ENCODE data around the gene TNK2.
"Not testable (repeated sequence)": the region's sequence is repeated elsewhere in the genome, so short reads cannot be mapped to it uniquely, and the experiment has no call there.

TNK2 gene

DNA sequence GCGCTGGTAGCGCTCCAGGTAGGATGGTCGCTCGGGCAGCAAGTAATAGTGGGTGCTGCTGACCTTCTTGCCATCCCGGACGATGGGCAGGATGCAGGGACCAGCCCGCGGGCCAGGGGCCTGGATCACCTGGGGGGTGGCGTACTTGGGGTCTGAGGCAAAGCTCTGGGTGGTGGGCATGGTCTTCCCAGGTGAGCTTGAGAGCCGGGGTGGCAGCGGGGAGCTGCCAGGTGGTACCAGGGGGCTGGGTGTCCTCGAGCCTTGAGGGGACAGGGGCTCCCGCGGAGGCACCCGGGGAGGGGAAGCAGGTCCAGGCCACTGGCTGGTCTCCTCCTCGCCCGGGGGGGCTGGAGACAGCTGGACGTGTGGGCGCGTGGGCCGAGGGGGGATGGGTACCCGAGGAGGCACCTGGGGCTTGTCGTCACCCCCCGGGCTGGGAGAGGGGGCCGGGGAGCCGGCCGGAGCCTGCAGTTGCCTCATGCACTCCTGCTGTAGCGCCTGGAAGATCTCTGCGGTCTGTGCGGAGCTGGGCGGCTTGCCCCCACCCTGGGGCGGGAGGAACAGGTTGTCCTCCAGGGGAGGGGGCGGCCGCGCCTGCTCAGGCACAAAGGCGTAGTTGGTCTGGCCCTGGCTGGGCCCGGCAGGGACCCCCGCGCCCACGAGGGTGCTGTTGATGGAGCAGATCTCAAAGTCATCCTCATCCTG lies 40.6 kb downstream of the TNK2 start:
- DNase-seq, result no peak

DNA sequence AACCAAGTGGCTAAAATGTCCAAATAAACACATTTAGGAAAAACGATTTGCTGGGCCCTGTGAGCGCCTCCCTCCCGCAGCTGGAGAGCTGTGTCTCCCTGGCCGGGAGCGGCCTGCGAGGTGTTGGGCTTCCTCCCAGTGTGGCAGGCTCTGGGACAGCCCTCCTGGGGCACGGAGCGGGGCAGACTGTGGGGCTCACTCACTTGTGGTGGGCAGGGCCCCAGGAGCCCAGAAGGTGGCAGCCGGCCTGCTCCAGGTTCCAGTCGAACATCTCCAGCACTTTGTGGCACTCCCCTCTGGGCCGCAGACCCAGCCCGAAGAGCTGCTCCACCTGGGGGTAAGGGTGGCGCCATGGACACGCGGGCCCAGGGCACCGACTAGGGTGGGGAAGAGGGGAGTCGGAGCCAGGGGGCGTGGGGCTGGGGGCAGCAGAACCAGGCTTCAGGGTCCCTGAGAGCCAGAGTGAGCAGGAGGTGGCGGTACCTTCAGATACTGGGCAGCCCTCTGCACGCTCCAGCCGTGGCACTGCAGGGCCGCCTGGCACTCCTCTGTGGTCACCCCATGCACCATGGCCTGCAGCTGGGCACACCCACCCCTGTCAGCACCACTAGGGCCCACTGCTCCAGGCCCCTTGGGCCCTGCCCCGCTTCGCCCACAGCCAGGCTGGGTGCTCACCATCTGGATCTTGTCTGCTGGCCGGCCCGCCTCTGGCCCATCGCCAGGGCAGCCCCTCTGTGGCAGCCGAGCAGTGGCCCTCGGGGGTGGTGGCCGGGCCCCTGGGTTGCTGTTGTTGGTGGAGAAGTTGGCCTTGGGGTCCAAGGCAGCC lies 41.5 kb downstream of the TNK2 start:
- DNase-seq, result no peak

DNA sequence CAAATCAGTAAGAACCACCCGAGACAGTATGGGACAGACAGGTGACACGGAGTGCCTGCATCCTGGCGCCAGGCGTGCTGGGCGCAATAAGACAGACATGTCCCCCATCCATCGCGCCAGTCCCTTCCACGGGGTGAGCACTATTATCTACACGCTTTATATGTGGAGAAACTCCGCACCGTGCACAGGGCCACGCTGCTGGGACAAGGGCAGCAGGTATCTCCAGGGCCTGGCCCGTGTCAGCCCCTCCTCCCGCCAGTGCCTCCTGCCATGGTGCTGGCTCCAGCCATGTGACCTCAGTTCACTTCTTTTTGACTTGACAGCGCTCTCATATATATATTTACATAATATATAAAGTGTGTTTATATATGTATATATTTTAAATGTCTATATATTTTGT lies 42.6 kb downstream of the TNK2 start:
- no peak for DNase-seq

DNA sequence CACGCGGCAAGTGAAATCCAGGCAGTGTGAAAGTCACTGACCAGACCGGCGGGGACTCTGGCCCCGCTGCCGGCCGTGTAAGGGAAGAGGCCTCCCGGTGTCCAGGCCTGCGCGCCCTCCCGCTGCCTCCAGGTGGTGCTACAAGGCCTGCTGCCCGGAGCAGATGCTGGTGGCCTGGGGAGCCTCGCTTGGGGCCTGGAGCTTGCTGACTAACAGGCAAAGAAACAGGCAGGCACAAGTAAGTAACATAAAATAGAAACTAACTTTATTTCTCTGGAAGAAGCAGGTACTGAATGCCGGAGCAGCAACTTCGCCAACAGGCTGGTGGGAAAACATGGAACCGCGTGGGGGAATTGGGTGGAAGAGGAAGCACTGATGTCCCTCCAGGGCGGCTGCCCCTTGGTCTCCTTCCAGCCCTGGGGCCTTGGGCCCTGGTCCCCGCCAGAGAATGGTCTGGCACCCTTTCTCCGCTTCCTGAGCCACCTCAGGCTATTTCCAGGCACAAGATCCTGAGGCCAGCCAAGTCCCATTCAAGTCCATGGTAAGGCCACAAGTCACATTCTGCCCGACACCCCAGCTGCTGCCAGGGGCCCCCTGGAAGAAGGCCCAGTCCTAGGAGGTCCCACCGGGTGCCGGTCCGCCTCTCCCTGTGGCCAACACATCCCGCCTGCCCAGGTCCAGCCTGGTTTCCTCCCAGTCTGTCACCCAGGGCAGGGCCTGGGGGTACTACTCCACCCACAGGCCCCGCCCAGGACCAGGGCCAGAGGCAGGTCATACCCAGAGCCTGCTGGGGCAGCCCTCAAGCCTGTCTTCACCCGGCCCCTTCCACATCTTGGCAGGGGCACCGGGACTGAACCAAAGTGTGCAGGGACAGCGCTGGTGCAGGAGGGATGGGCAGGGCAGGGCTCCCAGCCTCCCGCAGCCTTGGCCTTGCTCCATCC lies 45.0 kb downstream of the TNK2 start:
- DNase-seq, result peak; percentile 68

DNA sequence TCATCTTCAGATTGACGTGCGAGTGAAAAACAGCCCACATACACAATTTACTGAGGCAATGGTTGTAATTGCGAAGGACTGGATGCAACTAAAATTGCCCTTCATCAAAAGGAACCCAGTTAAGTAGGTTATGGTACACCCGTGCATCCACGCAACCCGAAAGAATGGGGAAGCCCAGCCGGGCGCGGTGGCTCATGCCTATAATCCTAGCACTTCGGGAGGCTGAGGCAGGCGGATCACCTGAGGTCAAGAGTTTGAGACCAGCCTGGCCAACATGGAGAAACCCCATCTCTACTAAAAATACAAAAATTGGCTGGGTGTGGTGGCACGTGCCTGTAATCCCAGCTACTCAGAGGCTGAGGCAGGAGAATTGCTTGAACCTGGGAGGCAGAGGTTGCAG lies 46.0 kb downstream of the TNK2 start:
- not testable (repeated sequence) for DNase-seq

DNA sequence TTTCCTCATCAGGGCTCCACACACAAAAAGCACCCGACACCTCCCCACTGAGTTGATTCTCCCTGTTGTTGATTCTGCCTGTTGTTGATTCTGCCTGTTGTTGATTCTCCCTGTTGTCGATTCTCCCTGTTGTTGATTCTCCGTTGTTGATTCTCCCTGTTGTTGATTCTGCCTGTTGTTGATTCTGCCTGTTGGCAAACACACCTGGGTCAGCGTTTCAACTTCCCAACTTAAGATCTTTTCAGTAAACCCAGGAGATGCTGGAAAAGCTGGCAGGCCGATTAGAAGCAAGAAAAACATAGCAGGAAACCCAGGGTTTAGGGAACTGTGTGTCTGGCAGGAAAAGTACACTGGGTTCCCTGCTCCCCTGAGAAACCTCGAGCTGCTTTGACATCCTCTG lies 47.9 kb downstream of the TNK2 start:
- no peak for DNase-seq

DNA sequence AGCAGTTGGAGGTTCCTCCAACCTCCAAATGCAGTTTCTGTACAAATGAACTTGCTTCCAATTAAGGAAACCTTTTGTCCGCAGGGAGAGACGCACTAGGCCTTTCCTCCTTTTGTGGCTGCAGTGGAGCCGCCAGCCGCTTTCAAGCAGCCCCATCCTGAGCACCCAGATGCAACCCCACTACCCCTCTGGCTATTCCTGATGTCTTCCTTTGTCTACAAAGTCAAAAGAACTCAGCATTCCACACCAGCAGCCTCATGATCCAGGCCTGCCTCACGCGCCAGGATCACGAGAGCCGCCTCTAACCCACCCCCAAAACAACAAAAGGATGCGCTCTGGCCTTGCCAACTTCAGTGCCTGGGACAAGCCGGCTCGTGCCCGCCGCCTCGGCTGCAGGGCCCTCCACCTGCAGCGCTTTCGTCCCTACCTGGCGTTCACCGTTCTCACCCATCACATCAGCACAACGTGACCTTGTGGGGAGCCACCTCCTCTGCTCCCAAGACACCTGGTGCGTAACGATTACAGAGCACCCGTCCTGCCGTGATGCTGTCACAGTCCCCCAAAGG lies 48.4 kb downstream of the TNK2 start:
- no peak for DNase-seq

DNA sequence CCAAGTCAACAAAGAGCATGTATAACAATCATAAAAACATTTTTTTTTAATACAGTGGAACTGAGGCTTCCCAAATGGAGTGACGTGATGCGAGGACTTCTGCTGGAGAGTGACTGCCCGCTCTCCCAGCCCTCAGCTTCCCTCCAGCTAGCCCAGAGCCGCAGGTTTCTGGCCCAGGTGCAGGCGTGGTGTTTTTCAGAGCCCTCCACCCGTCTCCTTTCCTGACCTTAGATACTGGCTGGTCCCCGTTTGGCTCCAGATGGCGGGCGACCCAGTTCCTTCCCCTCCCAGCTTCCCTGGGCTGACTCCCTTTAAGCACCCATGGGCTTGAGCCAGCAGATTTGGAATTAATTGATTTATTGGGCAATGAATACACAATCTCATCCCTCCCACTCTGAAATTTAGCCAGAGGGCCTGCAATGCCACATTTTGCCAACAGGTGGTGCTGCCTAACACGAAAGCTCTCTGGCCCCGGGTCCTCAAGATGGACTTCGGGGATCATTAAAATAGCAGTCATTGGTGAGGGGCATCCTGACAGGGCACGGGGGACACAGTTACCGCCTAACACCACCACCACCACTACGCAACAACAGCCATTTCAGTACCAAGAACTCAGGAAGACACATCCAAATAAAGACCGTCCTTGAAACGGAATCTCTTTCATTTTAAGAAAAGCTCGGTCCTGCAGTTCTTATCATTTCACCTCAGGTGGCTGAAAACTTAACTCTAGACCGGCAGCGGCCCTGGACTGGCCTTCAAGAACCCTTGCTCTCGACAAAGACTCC lies 49.1 kb downstream of the TNK2 start:
- peak; percentile 81 for DNase-seq

DNA sequence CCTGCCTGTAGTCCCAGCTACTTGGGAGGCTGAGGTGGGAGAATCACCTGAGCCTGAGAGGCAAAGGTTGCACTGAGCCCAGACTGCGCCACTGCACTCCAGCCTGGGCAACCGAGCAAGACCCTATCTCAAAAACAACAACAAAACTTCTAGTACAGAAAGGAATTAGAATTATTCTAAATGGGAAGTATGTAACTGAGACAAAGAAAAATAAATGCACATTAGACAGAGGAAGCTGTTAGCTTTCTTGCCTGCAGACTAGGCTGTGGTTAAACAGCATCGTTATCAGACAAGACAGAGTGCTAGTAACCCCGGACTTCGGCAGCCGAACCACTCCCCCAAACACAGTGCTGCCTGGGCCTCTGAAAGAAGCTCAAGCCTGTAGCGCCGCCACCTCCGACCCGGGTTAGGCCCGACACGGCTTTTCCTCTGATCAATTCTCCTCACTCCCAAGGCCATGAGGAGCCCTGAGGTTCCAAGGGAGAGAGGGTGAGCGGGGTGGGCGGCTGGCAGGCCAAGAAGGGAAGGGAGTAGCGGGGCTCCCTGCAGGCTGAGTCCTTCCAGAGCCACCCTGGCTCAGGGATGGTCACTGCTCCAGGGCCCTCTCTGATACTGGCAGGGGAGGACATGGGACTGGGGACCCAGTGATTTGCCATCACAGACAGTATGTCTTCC lies 51.8 kb downstream of the TNK2 start:
- no peak for DNase-seq

DNA sequence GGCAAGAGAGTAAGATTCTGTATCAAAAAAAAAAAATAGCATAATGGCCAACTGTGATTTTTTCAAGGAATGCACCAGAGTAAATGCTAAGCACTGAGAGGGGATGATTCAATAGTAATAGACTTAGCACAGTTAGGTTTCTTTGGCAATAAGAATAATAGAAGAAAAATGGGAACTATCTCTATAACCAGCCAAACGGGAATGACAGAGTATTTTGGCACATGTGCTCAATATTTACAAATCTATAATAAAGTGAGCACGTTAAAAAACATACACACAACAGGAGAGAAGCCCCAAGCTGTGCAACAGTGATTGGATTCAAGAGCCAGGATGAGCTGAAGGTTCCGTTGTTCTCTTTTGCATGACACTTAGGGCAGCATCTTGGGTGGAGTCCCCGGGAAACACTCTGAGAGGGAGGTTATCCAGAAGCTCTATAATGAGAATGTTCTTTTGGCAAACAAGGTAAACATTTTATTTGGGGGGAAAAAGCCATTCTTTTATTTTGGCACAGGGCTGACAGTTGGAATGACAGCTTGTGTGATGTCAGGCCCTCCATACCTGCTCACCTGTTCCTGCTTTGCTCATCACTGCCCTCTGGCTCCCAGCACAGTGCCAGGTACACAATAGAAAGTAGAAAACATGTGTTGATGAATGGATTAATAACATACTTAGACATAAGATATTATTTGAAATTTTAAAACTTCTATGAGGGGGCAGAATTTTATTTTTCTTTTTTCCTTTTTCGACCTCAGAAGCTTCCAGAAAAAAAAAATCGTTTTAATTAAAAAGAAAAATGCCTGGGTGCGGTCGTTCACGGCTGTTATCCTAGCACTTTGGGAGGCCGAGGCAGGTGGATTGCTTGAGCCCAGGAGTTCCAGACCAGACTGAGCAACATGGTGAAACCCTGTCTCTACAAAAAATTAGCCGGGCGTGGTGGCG lies 52.6 kb downstream of the TNK2 start:
- DNase-seq, result no peak

DNA sequence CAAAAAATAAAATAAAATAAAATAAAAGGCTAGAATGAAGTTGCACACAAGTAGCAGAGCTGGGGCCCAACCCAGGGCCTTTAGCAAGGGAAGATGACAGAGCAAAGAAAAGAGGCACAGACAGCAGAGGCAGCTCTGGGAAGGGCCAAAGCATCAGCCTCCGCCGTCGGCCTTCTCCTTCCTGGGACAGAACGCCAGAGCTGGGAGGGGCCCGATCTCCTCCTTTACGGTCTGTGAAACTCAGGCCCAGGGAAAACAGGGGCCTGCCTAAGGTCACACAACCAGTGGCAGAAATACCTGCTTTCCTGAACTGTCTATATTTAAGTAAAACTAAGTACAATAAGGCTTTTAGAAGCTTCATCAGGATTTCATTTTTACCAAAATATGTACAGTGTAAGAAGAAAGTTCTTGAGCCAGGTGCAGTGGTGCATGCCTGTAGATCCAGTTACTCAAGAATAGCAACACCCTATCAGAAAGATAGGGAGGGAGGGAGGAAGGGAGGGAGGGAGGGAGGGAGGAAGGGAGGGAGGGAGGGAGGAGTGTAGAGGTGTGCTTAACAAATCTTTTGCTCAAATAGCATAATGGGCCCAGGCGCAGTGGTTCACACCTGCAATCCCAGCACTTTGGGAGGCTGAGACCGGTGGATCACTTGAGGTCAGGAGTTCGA lies 53.6 kb downstream of the TNK2 start:
- no peak for DNase-seq

DNA sequence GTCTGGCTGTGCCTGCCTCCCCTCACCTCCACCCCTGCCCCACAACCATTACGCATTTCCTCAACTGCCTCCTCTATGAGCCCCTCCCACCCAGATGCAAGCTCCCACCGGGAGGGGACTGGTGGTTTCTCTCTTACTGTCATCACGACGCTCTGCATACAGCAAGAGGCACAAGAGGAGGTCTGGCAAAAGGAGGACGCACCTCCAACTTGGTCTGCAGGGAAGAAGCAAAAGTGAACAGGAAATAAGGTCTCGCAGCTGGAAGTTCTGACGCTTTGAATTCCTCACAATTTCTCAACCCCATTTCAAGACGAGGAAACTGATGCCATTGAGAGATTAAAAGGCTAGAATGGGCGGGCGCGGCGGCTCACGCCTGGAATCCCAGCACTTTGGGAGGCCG lies 54.4 kb downstream of the TNK2 start:
- DNase-seq, result no peak

DNA sequence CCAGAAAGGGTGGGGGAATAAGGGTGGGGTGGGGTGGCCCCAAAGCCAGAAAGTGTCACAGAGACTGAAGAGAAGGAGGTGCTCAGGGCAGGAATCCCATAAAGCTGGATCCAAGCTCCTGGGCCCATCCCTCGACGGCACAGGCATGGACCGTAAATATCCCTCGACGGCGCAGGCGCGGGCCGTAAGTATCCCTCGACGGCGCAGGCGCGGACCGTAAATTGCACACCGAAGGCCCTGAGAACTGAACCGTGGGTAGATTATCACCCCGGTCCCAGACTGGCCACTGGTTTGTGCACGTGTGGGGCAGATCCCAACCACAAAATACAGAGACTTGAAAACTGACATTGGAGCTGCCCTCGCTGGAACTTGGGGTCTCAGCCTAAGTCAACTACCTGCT lies 55.3 kb downstream of the TNK2 start:
- no peak for DNase-seq

DNA sequence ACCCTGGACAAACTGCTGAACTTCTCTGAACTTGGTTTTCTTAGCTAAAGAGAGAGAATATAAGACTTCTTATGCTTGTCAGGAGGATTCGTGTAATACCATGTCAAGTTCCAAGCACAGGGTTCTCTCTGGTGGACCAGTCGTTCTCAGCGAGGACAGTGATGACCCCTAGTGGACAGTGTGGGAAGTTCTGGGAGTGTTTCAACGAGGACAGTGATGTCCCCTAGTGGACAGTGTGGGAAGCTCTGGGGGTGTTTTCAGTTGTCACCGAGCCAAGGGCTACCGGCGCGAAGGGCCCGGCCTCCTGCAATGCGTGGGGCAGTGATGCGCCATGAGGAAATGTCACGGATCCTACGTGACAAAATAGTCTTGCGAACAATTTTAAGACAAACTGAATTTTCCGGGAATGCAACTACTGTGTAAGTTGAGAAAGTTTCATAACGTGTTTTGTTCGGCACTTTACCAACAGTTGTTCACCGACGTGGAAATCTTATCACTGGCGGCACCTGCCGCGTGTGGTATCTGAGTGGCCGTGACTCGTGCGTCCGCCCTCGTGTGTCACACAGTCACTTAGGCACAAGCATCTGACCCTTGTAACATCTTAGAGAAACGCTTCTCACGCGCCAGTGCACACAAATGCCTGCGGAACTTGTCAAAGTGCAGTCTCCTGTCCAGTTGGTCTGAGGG lies 57.4 kb downstream of the TNK2 start:
- DNase-seq, result peak; percentile 87

DNA sequence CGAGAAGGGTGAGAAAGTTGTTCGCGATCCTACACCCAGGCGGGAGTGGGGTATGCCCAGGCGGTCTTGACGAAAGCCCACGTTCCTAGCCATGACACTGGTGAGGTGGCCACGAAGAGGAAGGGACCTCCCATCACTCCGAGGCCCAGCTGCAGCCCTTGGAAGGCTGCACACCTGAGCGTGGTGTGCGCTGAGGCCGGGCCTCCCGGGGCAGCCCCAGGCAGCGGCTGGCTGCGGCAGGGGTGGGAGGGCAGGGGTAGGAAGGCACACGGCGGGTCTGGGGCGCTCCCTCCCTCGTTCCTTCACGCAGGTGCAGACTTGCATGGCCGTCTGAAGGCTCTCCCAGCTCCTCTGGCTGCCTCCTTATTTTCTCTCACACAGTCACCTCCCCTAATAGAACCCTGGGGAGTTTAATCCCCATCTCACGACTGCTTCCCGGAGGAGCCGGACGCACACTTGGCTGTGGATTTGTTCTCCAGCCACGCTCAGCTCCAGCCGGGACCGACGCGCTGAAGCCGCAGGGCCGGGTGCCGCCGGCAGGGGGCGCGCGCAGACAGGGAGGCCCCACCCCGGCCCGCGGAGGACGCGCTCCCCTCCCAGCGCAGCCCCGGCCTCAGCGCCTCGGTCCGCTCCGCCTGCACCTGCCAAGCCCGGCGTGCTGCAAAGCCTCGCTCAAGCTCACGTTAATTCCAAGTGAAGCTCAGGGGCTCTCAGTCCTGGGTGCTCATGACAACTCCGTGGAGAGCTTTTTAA lies 58.9 kb downstream of the TNK2 start:
- no peak for DNase-seq

DNA sequence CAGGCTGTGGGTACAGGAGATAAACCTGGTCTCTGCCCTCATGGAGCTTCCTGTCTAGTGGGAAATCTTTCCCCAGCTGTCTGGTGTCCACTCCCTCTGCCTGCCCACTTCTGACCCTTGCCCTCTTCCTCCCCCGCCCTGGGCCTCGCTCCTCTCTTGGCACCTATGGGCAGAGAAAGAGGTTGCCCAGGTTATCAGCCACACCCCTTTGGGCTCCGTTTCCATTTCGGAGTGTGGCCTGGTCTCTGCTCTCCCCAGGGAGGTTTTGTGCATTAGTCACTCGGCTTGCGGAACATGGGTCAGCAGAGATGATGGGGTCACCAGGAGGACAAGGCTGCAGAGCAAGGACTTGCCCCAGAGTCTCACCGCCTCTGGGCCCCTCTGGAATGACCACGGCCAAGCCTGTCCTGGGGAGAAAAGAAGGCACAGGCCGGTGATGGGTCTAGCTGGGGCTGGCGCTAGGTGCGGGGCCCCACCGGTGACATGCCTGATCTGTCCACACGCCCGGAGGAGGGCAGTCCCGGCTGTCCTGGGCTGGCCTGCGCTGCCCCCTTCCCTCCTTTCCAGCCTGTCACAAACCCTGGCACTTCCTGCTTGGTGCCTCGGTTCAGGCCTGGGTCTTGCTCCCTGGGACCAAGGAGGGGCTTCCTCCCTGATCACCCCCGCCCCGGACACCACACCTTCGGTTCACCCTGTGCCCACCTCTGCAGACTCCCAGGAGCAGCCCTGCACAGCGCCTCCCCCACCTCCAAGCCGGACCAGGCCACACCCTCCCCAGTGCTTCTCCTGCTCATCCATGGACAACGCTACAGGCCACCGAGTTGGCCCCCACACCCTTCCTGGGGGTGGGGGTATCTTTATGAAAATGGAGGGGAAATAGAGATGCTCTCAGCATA lies 61.0 kb downstream of the TNK2 start:
- no peak for DNase-seq

DNA sequence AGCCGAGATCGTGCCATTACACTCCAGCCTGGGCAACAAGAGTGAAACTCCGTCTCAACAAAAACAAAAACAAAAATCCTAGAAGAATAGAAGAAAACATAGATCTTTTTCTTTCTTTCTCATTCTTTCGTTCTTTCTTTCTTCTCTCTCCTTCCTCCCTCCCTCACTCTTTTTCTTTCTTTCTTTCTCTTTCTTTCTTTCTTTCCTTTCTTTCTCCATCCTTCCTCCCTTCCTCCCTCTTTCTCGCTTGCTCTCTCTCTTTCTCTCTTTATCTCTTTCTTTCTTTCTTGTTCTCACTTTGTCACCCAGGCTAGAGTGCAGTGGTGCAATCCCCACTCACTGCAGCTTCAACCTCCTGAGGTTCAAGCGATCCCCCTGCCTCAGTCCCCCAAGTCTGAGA lies 62.9 kb downstream of the TNK2 start:
- DNase-seq, result no peak

Measured in activated CD8-positive, alpha-beta memory T cell treated with anti-CD3 and anti-CD28 coated beads, Interleukin-2, amount 50 U/mL, for 4 hours (primary cell).